WTC11 (cell line): ENCODE results near the gene LMF1.

ENCODE experiments used
- CTCF ChIP-seq: fragments of 200-600 bp; IDR thresholded peaks from 2 replicates; pipeline ENCODE4 v1.8.0; 2022; ENCODE audit warnings: antibody characterized with exemption
- E2F5 ChIP-seq: sonication (generic); formaldehyde crosslinking; IDR thresholded peaks from 2 replicates; pipeline ENCODE4 v1.8.1; 2022; ENCODE audit warnings: mild to moderate bottlenecking, moderate library complexity, missing genetic modification reagents
- GABPB1 ChIP-seq: sonication (generic); formaldehyde crosslinking; IDR thresholded peaks from 2 replicates; pipeline ENCODE4 v1.8.1; 2023; ENCODE audit warnings: mild to moderate bottlenecking, missing genetic modification reagents
- HMGA2 ChIP-seq: fragments of 250-450 bp; sonication (Bioruptor Pico); IDR thresholded peaks from 2 replicates; pipeline ENCODE4 v1.4.0; 2021; ENCODE audit warnings: mild to moderate bottlenecking, moderate library complexity
- HMGXB4 ChIP-seq: sonication (generic); formaldehyde crosslinking; IDR thresholded peaks from 2 replicates; pipeline ENCODE4 v1.8.1; 2023; ENCODE audit warnings: mild to moderate bottlenecking, moderate library complexity, missing genetic modification reagents
- JUN ChIP-seq: sonication (generic); formaldehyde crosslinking; IDR thresholded peaks from 2 replicates; pipeline ENCODE4 v1.8.0; 2023; ENCODE audit warnings: mild to moderate bottlenecking, missing genetic modification reagents
- MAX ChIP-seq: sonication (generic); formaldehyde crosslinking; IDR thresholded peaks from 2 replicates; pipeline ENCODE4 v1.8.0; 2022; ENCODE audit warnings: mild to moderate bottlenecking, missing genetic modification reagents
- NR3C1 ChIP-seq: sonication (generic); formaldehyde crosslinking; conservative IDR thresholded peaks from 2 replicates; pipeline ENCODE4 v1.8.1; 2023; ENCODE audit warnings: low read depth, mild to moderate bottlenecking, missing genetic modification reagents
- ZNF263 ChIP-seq: sonication (generic); formaldehyde crosslinking; IDR thresholded peaks from 2 replicates; pipeline ENCODE4 v1.8.1; 2022; ENCODE audit warnings: low read depth, mild to moderate bottlenecking, moderate library complexity, missing genetic modification reagents
- ZNF416 ChIP-seq: fragments of 250-450 bp; sonication (Bioruptor Pico); IDR thresholded peaks from 2 replicates; pipeline ENCODE4 v1.9.0; 2021; ENCODE audit warnings: mild to moderate bottlenecking, inconsistent platforms
- TF ChIP-seq, protein P1 (sequence below): fragments of 250-450 bp; sonication (Bioruptor Pico); IDR thresholded peaks from 2 replicates; pipeline ENCODE4 v2.1.2; 2022; ENCODE audit warnings: mild to moderate bottlenecking, moderate library complexity
- TF ChIP-seq, protein P2 (sequence below): sonication (generic); formaldehyde crosslinking; IDR thresholded peaks from 2 replicates; pipeline ENCODE4 v1.8.1; 2023; ENCODE audit warnings: mild to moderate bottlenecking, missing genetic modification reagents
- TF ChIP-seq, protein P3 (sequence below): sonication (generic); formaldehyde crosslinking; conservative IDR thresholded peaks from 2 replicates; pipeline ENCODE4 v1.8.1; 2022; ENCODE audit warnings: mild to moderate bottlenecking, missing genetic modification reagents

- no peak for TF ChIP-seq NR3C1
- TF ChIP-seq ZNF416 (CRISPR knock-in tag), result no peak
- no peak for TF ChIP-seq CTCF
- TF ChIP-seq, protein P1, sequence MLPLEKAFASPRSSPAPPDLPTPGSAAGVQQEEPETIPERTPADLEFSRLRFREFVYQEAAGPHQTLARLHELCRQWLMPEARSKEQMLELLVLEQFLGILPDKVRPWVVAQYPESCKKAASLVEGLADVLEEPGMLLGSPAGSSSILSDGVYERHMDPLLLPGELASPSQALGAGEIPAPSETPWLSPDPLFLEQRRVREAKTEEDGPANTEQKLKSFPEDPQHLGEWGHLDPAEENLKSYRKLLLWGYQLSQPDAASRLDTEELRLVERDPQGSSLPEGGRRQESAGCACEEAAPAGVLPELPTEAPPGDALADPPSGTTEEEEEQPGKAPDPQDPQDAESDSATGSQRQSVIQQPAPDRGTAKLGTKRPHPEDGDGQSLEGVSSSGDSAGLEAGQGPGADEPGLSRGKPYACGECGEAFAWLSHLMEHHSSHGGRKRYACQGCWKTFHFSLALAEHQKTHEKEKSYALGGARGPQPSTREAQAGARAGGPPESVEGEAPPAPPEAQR (CRISPR knock-in tag), result no peak
- TF ChIP-seq, protein P2, sequence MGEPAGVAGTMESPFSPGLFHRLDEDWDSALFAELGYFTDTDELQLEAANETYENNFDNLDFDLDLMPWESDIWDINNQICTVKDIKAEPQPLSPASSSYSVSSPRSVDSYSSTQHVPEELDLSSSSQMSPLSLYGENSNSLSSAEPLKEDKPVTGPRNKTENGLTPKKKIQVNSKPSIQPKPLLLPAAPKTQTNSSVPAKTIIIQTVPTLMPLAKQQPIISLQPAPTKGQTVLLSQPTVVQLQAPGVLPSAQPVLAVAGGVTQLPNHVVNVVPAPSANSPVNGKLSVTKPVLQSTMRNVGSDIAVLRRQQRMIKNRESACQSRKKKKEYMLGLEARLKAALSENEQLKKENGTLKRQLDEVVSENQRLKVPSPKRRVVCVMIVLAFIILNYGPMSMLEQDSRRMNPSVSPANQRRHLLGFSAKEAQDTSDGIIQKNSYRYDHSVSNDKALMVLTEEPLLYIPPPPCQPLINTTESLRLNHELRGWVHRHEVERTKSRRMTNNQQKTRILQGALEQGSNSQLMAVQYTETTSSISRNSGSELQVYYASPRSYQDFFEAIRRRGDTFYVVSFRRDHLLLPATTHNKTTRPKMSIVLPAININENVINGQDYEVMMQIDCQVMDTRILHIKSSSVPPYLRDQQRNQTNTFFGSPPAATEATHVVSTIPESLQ (CRISPR knock-in tag), result no peak
- TF ChIP-seq MAX (CRISPR knock-in tag), result no peak
- no peak for TF ChIP-seq ZNF263
- TF ChIP-seq, protein P3, sequence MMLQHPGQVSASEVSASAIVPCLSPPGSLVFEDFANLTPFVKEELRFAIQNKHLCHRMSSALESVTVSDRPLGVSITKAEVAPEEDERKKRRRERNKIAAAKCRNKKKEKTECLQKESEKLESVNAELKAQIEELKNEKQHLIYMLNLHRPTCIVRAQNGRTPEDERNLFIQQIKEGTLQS (CRISPR knock-in tag), result no peak
- TF ChIP-seq HMGXB4 (CRISPR knock-in tag), result no peak
- TF ChIP-seq HMGA2, result no peak
- no peak for TF ChIP-seq E2F5 (CRISPR knock-in tag)
- no peak for TF ChIP-seq JUN (CRISPR knock-in tag)
- TF ChIP-seq GABPB1 (CRISPR knock-in tag), result no peak
Measured at GRCh38 chr16:869823-870641, 100.8 kb downstream of the LMF1 start.
